Activated T-helper 9 cell treated with anti-CD3 and anti-CD28 coated beads, Interleukin-2, amount 50 U/mL, for 16 hours (primary cell): ENCODE results near the gene MAT2B.
"Not testable (repeated sequence)": the region's sequence is repeated elsewhere in the genome, so short reads cannot be mapped to it uniquely, and the experiment has no call there.

ENCODE experiments used
- DNase-seq: peaks from one replicate; pipeline ENCODE4 v3.0.0-alpha.2; 2020; ENCODE audit warnings: low read depth

The MAT2B gene

GRCh38 chr5:163503106-163504078 lies 2.0 kb upstream of the MAT2B start:
- DNase-seq = no peak

DNA sequence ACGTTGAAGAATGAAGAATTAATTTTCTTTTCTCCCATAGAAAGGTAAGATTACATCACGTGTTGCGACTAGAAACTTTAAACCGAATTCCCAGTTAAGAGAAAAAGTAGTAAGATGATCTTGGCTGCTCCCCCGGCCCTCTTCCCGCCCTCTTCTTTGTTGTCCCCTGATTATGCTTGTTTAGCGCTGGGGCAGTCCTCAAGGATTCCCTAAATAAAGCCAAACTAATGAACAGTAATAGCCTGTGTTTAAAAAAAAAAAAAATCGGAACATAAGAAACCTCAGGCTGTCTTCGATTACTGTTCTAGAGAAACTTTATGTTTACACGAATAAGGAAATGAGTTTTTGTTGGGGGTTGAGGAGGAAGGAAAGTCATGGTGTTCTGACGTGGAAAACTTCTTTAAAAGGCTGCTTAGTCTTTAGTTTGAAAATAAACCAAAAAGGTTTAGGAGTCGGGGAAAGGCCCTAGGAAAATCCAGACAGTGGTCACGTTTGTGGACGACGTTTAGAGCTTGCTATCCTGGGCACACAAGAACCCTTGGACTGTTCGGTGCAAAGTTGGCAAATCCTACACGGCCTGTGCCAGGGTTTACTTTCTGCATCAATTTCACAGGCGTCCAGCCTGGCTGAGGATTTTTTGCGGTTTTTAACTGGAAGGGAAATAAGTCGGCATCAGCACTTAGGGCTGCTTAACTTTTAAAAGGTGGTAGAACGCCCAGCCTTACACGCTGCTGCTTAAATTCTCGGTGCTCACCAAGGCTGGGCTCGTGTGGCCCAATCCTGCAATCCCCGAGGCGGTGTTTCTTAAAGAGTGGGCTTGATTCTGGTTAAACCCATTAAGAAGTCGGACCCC lies 1.1 kb upstream of the MAT2B start:
- peak; percentile 16 for DNase-seq

GRCh38 chr5:163505049-163505367 lies 411 bp upstream of the MAT2B start:
- DNase-seq = peak; percentile 15

- no peak for DNase-seq
These were observed 657 bp downstream of the MAT2B start for GRCh38 chr5:163506095-163506457.

GRCh38 chr5:163506726-163507125 lies 1.3 kb downstream of the MAT2B start:
- no peak for DNase-seq

DNA sequence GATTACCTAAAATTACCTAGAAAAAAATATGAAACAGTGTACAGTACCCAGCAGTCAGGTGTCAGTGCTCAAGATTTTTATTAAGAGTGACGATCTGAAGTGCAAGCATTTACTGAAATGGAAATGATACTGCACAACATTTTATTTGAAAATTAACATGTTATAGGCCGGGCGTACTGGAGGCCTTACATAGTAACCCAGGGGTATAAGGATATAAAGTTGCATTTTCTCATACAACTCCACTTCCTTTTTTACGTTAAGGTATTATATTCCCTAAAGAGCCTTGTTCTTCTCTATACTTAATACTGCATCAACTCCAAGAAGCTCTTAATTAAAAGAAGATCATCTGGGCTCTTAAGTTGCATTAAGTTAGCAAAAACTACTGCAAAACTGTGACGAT lies 3.3 kb downstream of the MAT2B start:
- DNase-seq = no peak

DNA sequence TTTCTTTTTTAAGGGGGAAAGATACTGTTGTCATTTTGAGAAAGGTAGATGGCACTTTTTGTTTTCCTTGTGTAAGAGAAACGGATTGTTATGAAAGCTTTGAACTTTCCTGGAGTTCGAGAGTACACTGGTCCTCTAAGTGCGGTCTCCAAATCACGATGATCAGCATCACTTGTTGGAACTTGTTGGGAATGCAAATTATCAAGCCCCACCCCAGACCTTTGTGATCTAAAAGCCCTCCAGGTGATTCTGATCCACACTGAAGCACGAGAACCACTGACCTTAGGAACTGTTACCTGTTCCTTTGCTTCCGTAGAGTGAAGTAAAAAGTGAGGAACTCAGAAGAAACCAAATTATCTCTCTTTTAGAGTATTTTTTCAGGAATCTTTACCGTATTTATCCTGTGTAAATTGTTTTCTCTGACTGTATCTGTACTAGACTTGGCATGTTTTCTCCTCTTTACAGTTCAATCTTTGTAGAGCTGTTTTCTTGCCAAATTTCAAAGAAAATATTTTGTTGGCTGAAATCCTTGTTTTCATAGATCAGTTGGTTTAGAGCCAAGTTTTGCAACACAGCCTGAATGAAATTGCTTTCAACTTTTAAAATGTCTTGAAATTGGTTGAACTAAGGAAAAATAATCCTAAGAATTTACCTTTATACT lies 4.0 kb downstream of the MAT2B start:
- DNase-seq = no peak

- no peak for DNase-seq
These were observed 7.1 kb downstream of the MAT2B start for GRCh38 chr5:163512526-163512925.

- DNase-seq = no peak
These were observed 19.7 kb downstream of the MAT2B start for GRCh38 chr5:163525096-163525495.

DNA sequence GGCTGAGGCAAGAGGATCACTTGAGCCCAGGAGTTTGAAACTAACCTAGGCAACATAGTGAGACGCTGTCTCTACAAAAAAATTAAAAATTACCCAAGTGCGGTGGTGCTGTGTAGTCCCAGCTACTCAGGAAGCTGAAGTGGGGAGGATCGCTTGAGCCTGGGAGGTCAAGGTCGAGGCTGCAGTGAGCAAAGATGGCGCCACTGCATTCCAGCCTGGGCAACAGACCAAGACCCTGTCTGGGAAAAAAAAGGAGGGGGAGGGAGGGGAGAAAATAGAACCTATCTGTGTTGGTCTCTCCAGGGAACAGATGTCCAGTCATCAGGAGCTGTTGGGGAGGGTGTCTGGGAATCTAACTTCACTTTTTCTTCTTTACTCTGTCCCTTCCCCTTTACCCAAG lies 24.3 kb downstream of the MAT2B start:
- no peak for DNase-seq

DNA sequence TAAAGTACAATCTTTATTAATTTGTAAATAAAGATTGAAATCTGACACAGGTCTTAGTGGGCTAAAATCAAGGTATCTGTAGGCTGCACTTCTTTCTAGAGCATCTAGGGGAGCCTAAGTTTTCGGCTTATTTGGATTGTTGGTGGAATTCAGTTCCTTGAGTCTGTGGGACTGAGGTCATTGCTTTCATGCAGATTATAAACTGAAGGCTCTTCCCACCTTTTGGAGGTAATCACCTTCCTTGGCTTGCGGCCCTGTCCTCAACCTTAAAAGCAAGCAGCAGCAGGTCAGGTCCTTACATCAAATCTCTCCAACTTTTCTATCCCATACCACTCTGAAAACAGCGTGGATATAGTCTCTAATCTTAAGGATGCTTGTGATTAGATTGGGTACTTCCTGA lies 25.9 kb downstream of the MAT2B start:
- DNase-seq = no peak

GRCh38 chr5:163532171-163533084 lies 27.0 kb downstream of the MAT2B start:
- DNase-seq = no peak

DNA sequence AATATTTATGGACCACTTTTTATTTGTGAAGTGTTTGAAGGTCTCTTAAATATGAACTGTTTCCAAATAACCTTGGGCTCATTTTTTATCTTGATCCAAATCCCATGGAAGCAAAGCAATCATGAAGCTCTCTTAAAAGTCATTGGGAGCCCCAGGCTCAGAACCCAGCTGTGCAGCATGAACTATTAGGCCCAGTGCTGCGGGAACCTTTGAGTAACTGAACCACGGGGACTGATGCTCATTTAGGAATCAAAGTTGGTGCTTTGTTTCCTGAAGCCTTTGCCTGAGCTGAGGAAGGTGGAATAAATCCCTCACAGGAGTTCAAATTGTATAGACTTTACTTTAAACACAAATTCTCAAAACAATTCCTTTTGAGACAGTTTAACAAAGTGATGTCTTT lies 27.8 kb downstream of the MAT2B start:
- no peak for DNase-seq

- no peak for DNase-seq
These were observed 29.2 kb downstream of the MAT2B start for GRCh38 chr5:163534492-163535094.

DNA sequence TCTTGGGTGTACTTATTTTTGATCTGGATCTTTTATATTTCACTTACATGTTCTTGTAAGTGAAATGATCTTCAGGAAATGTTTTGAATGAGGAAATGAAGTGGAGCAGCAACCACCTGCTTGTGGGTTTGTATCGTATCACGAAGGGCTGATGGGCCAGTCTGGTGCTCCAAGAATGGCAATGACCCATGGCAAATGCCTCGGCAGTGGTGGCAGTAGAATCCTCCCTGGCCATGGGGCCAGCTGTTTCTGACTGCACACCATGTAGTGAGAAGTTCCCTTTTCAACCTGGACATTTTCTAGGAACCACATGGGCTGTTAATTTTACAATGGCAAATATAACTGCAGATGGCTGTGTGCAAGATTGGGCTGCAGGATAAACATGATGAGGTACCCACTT lies 29.9 kb downstream of the MAT2B start:
- DNase-seq = no peak

DNA sequence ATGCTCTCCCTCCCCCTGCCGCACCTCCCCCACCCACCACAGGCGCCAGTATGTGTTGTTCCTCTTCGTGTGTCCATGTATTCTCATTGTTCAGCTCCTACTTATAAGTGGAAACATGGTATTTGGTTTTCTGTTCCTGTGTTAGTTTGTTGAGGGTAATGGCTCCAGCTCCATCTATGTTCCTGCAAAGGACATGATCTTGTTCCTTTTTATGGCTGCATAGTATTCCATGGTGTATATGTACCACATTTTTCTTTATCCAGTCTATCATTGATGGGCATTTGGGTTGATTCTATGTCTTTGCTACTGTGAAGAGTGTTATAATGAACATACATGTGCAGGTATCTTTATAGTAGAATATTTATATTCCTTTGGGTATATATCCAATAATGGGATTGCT lies 31.0 kb downstream of the MAT2B start:
- DNase-seq = not testable (repeated sequence)

- no peak for DNase-seq
These were observed 35.3 kb downstream of the MAT2B start for GRCh38 chr5:163540696-163541095.

DNA sequence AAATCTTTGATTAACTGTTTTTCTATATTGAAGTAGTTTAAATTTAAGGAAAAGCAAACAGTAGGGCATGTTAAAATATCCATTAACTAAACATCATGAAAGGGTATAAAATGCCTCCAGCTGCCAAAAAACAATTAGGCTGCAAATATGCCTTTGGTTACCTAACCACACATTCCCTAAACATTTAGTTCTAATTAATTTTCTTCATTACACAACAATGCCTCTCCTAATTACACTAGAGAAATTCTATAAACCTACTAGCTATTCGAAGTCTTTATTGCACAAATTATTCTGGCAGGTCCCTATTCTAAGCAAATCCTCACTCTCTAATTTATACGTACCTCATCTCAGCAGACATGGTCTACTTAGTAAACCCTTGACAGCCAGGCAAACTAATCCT lies 37.4 kb downstream of the MAT2B start:
- DNase-seq = no peak

DNA sequence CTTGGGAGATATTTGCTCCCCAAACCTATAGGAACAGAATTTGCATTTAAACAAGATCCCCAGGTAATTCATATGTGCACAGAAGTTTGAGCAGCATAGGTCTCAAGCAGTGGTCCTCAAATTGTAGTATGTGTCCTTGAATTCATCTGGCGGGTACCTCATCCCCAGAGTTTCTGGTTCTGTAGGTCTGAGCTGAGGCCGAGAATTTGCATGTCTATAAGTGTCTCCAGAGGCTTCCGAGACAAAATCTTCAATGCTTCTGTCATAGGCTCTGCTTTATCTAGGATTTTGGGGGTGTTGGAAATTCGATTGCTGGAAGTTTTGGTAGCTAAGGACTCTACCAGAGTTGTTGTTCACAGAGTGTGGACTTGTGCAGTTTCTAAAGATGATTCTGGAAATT lies 38.6 kb downstream of the MAT2B start:
- DNase-seq = no peak

GRCh38 chr5:163544836-163545235 lies 39.4 kb downstream of the MAT2B start:
- no peak for DNase-seq

DNA sequence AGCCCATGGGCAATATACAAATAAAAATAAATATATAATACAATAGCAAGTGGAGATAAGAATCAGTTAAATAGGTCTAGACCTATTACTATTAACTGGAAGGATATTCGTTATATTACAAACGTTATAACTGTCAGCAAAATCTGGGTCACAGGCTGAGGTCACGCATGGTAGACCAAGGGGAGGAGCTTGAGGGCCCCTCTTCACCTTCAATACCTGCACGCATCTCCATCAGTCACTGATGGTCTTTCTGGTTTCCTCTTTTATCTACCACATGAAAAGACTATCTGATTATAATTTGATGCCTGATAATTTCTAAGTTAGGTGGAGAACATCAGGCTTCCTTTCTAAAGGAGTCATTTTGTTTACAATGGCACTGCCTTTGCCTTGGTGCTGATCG lies 43.2 kb downstream of the MAT2B start:
- DNase-seq = no peak
